Choroid plexus epithelial cell (primary cell): ENCODE measurements around the gene GTF2F2.
"Not testable (repeated sequence)": the region's sequence is repeated elsewhere in the genome, so short reads cannot be mapped to it uniquely, and the experiment has no call there.

Source experiments
- DNase-seq: peaks from one replicate; pipeline ENCODE4 v3.0.0-alpha.2; 2010; ENCODE audit warnings: low read depth
- H3K4me3 ChIP-seq: 2 replicates; pipeline ENCODE4 v1.5.1; 2011; ENCODE audit warnings: low read depth, mild to moderate bottlenecking, control low read depth, low read length, moderate library complexity
- CTCF ChIP-seq: conservative IDR thresholded peaks from 2 replicates; pipeline ENCODE4 v1.5.1; 2011; ENCODE audit warnings: low read depth, mild to moderate bottlenecking, control low read depth, inconsistent platforms, low read length, moderate library complexity

Gene GTF2F2

GRCh38 chr13:45232591-45232990 is 112.3 kb downstream of the GTF2F2 start:
- no peak overlapping the region for H3K4me3 ChIP-seq
- no peak for TF ChIP-seq CTCF
- DNase-seq = no peak

GRCh38 chr13:45238945-45239795 is 118.9 kb downstream of the GTF2F2 start:
- H3K4me3 ChIP-seq = no peak overlapping the region
- peak; percentile 65 for DNase-seq
- TF ChIP-seq CTCF = no peak

- TF ChIP-seq CTCF = no peak
- peak; percentile 31 for DNase-seq
- H3K4me3 ChIP-seq = no peak overlapping the region
Measured at GRCh38 chr13:45240143-45240542, 119.8 kb downstream of the GTF2F2 start.

GRCh38 chr13:45242070-45242469 is 121.8 kb downstream of the GTF2F2 start:
- peak; percentile 73 for DNase-seq
- TF ChIP-seq CTCF = no peak
- H3K4me3 ChIP-seq = no peak overlapping the region

GRCh38 chr13:45242524-45242923 is 122.2 kb downstream of the GTF2F2 start:
- DNase-seq = no peak
- no peak overlapping the region for H3K4me3 ChIP-seq
- no peak for TF ChIP-seq CTCF

- no peak for DNase-seq
- no peak for TF ChIP-seq CTCF
- no peak overlapping the region for H3K4me3 ChIP-seq
Measured at GRCh38 chr13:45243077-45243476, 122.8 kb downstream of the GTF2F2 start.

GRCh38 chr13:45244736-45245135 is 124.4 kb downstream of the GTF2F2 start:
- H3K4me3 ChIP-seq, DNase-seq: not testable (repeated sequence)
